VCaP (cell line): ENCODE measurements around the gene LAMA5.
A peak's percentile ranks its signal among the peaks of the same experiment; 100 is the strongest.

Experiments
- H3K27ac ChIP-seq: fragments of 450-650 bp; 2 replicates; pipeline ENCODE4 v1.5.1; 2017
- CTCF ChIP-seq: fragments of 450-650 bp; conservative IDR thresholded peaks from 2 replicates; pipeline ENCODE4 v1.5.1; 2017; ENCODE audit warnings: mild to moderate bottlenecking, moderate library complexity

LAMA5 gene

GRCh38 chr20:62411479-62412193, 44.5 kb upstream of the LAMA5 start:
- no peak overlapping the region for H3K27ac ChIP-seq
- no peak for TF ChIP-seq CTCF

GRCh38 chr20:62410746-62411478, 43.8 kb upstream of the LAMA5 start:
- TF ChIP-seq CTCF = no peak
- peak overlapping the region; percentile 67 for H3K27ac ChIP-seq

- H3K27ac ChIP-seq = peak overlapping the region; percentile 67
- peak; percentile 80 for TF ChIP-seq CTCF
These were observed 43.0 kb upstream of the LAMA5 start for GRCh38 chr20:62409931-62410745.

- H3K27ac ChIP-seq = peak overlapping the region; percentile 67
- no peak for TF ChIP-seq CTCF
These were observed 42.2 kb upstream of the LAMA5 start for GRCh38 chr20:62409086-62409853.

- no peak overlapping the region; the same call in 1 of the 2 replicates for H3K27ac ChIP-seq
- no peak for TF ChIP-seq CTCF
These were observed 41.5 kb upstream of the LAMA5 start for GRCh38 chr20:62408640-62409039.

GRCh38 chr20:62408055-62408454, 40.9 kb upstream of the LAMA5 start:
- TF ChIP-seq CTCF = no peak
- H3K27ac ChIP-seq = peak overlapping the region; percentile 91; the same call in 1 of the 2 replicates
